ENCODE measurements around the gene TPBG.
"Not testable (repeated sequence)": the region's sequence is repeated elsewhere in the genome, so short reads cannot be mapped to it uniquely, and the experiment has no call there.

The TPBG gene

DNA sequence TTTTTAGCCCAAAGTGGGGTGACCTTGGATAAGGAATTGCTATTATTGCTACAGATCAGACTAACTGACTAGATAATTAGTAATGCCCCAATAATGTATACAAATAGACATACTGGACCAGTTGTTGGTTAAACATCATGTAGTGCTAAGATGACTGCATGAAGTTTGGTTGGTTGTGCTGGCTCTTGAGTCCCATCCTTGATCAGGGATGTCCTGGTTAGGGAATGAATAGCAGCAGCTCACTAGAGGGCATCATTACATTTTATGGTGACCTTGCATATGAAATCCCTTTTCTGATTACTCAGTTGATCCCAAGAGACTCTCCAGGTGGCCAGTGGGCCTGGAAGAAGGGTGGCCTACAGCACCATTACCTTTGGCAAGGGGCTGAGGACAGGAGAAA, 10.9 kb downstream of the TPBG start:
- DNase-seq (ENCODE audit: low read depth in 2 of 2, low spot score in 1 of 2) = no peak

DNA sequence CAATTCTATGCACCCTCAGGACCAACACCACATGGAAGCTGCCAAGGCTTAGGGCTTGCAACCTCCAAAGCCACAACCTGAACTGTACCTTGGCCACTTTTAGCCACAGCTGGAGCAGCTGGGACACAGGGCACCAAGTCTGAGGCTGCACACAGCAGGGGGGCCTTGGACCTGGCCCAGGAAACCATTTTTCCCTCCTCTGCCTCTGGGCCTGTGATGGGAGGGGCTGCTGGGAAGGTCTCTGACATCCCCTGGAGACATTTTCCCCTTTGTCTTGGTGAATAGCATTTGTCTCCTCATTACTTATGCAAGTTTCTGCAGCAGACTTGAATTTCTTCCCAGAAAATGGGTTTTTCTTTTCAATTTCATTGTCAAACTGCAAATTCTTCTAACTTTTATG, 13.0 kb downstream of the TPBG start:
- DNase-seq (ENCODE audit: low read depth in 2 of 2, low spot score in 1 of 2) = no peak

DNA sequence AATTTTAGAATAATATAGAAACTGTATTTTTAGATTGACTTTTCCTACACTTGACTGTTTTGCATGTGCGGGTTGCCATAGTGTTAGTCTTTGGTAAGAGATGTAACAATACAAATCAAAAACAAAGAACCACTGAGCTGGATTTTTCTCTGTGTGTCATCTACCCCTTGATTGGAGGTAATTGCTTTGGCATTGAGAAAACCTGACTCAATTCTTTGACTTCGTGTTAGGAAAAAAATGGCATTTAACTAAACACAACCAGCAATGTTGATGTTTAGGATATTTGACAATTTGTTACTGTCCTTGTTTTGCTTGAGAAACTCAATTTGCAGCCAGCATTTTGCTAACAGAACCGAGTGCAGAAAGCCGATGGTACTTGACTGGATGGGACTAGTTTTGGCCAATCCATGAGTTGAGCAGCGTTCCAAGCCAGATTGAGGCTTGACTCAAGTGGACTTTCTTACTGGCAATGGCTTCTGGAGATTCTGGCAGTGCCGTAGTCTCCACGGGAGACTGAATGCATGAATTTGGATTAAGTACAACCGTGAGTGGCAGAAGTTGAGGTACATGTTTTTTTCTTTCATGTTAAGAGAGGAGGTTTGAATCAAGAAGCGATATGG, 17.1 kb downstream of the TPBG start:
- no peak for DNase-seq (ENCODE audit: low read depth in 2 of 2, low spot score in 1 of 2)

DNA sequence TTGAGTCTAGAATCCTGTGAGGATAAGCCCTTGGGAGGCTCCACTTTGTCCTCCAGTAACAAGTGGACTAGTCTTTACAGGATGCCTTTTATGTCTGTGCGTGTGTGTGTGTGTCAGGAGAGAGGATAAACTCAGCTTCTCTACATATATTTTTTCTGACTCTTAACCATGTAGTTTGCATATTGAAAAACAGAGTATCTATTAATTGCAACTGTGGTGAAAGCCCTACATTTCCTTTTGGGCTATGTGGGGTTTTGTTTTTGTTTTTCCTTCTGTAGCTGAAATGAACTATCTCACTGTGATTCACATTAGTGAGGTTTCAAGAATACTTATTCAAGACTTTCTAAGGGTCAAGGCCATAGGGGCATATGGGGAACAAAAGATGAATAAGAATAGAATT, 17.7 kb downstream of the TPBG start:
- DNase-seq (ENCODE audit: low read depth in 2 of 2, low spot score in 1 of 2) = no peak

DNA sequence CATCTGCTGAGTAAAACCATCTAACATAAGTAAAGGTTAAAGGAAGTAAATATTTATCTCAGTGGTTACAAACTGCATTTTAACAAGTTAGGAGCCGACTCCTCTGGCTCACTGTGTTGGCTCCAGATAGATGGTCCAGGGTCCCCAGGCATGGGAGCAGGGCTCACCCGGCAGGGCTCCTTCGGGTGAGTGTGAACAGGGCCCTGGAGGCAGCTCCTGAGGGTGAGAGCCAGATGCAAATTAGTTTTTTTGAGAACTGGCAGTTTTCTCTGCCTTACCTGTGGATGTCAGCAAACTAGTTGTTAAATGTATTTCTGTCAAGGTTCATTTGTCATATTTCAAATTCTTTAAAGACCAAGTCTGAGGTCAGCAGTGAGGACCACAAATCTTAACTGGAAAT, 21.5 kb downstream of the TPBG start:
- no peak for DNase-seq (ENCODE audit: low read depth in 2 of 2, low spot score in 1 of 2)

DNA sequence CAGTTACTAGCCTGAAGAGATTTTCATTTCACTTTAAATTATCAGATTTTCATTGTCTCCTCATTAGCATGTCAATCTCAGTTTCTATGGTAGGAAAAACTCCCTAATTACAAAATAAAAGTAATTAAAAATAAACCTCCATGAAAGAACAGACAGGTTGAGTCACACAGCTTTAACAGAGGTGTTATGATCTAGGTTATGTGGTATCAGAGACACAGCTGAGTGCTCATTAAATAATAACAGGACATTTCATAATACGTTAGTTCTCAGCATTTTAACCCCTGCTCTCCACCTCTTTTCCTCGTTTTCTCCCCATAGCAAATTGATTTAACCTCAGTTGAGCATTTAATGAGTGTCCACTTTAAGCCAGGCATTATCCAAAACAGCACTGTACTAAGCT, 21.9 kb downstream of the TPBG start:
- DNase-seq (ENCODE audit: low read depth in 2 of 2, low spot score in 1 of 2) = no peak

DNA sequence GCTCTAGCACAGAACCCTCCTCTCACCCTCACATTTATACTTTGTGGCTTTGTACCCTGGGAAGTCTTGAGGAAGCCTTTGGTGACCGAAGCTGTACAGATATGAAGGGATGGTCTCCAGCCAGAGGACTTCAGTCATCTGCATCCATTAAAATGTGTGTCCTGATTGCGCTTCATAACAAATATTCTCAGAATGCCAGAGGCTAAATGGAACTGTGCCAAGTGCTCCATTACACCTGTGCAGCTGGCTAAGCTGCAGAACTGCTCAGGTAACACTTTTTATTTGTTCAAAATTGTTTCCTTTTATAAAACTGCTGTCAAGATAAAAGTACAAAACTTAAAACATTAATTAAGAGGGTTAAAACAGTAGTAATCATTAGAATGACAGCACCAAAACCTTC, 22.3 kb downstream of the TPBG start:
- DNase-seq (ENCODE audit: low read depth in 2 of 2, low spot score in 1 of 2) = no peak

DNA sequence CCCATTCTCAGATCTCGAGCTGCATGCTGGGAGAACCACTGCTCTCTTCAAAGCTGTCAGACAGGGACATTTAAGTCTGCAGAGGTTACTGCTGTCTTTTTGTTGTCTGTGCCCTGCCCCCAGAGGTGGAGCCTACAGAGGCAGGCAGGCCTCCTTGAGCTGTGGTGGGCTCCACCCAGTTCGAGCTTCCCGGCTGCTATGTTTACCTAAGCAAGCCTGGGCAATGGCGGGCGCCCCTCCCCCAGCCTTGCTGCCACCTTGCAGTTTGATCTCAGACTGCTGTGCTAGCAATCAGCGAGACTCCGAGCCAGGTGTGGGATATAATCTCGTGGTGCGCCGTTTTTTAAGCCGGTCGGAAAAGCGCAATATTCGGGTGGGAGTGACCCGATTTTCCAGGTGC, 31.2 kb downstream of the TPBG start:
- not testable (repeated sequence) for DNase-seq (ENCODE audit: low read depth in 2 of 2, low spot score in 1 of 2)

DNA sequence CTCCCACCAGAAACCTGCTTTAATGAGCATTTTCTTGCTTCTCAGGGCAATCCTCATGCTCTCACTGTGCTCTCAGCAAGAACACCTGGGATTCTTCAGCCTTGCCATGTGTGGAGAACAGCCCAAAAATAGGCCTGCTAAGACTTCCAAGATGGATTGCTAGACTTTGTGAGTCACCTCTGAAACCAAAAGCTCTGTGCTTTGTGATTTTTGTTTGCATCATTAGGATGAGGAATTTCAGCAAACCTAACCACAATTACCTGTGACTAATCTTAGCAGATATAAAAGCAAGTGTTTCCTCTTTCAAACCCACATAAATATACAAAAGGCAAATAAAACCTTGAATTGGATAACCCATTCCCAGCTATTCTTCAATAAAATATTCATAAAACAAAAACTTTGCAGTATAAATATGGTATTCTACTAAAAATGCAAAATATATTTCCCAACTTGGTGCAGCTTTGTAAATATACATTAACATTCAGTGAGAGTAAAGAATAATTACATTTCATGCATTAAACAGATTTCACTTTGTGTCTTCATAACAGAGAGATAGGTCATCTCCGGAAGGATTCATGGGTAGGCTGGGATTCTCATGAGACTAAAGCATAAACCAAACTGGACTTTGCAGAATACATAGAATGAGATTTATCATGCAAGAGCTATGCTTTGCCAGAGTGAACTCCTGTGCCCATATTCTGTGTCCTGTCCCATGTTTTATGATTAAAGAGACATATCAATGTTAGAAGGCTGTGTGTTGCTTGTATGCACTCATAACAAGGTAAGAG, 33.5 kb downstream of the TPBG start:
- no peak for DNase-seq (ENCODE audit: low read depth in 2 of 2, low spot score in 1 of 2)

DNA sequence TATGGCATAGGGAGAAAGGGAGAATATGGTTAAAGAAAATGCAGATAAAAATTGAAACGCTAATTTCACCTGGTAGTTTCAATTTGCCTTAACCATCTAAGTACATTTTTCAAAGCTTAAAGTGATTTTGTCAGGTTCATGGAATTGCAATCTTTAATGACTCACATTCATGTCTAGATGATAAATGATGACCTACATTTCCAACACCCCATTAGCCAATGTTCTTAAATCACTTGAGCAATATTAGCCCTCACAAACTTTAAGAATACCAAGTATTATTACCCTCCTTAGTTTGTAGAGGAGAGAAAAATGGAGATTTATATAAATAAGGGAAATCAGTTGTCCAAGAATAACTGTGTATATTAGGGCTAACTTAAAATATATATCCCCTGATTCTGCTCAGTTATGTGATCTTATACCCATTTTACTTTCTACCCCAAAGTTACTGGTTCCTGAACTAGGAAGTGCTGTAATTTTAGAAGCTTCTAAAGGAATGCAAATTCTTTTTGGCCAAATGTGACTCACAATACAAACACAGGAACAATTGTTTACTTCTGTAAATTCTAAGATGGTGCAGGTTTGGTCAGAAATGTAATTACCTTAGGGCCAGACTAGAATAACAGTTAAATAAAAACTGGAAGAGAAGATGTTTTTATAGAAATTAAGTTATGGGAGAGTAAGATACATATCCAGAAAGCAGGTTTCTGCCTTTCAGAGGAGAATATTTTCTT, 34.5 kb downstream of the TPBG start:
- no peak for DNase-seq (ENCODE audit: low read depth in 2 of 2, low spot score in 1 of 2)

DNA sequence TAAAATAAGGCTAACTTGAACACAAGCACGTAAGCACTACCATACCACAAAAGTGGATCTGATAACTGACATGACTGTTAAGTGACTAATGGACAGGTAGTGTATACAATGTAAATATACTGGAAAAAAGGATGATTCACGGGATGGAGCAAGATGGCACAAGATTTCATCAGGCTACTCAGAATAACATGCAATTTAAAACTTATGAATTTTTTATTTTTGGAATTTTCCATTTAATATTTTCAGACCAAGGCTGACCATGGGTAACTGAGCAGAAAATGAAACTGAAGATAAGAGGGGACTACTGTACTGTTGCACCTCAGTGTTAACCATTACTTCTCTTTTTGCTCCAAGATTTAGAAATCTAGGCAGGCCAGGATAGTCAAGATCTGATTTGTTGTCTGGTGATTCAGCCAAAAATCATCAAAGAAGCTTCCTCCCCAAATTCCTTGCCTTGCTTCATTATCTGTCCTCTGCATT, 45.4 kb downstream of the TPBG start:
- no peak for DNase-seq (ENCODE audit: low read depth in 2 of 2, low spot score in 1 of 2)

DNA sequence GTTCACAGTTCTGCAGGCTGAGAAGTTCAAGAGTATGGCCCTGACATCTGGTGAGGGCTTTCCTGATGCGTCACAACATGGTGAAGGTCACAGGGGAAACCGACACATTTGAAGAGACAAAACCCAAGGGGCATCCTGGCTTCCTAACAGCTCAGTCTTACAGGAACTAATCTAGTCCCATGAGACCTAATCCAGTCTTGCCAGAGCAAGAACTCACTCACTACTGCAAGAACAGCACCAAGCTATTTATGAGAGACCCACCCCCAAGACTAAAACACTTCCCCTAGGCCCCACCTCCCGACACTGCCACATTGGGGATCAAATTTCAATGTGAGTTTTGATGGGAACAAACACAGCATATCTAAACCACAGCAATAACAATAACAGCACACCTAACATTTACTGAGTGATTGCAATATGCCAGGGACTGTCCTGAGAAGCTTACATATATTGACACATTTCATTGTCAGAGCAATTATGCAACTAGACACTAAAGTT, 46.6 kb downstream of the TPBG start:
- no peak for DNase-seq (ENCODE audit: low read depth in 2 of 2, low spot score in 1 of 2)

DNA sequence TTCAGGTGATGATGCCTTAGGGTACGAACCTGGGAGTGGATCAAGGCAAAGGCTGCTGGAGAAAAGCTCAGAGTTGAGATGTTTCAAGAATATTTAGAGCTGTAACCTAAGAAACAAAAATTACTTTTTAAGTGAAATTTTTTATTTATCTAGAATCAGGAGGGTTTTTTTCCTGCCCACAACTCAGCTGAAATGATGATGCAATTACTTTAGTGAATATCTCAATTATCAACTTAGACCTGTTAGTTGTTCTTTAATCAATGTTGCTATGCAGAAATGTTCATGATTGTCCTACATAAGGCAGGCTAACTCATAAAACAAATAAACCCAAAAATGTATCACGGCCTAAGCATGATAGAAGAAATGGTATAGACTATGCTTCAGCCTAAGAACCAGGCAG, 50.3 kb downstream of the TPBG start:
- no peak for DNase-seq (ENCODE audit: low read depth in 2 of 2, low spot score in 1 of 2)

DNA sequence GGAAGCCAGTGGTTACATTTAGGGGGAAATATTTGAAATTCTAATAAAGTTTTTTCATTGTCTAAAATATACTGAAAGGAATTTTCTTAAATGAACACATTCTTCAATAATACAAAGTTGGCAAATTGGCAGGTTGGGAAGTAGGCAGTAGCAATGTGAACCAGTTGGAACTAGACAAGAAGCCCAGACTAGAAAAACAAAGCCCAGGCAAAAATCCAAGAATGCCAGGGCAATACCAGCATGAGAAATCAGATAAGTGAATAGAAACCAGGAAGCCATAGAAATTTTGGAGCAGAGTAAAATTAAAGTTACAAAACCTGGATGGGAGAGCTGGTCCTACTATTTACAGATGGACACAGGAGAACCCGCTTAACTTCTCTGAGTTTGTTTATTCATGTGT, 52.2 kb downstream of the TPBG start:
- no peak for DNase-seq (ENCODE audit: low read depth in 2 of 2, low spot score in 1 of 2)

DNA sequence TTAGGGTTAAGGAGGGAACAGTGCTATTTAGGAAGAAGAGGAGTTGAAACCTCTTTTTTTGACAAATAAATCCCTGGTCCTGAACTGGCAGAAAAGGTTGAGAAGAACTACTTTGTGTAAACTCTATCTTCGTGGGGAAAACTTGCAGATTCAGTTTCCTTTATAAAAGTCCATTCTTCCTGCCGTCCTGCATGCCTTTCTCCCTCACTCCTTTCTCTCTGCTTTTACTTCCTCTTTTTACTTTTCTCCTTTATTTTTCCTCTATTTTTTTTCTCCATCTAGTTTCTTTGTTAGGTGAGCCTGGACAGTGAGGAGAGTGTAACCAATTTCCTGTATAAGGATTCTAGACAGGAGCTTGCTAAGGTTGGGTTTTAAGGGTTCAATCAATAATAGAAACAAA, 52.7 kb downstream of the TPBG start:
- no peak for DNase-seq (ENCODE audit: low read depth in 2 of 2, low spot score in 1 of 2)

Measured in stimulated activated CD8-positive, alpha-beta memory T cell treated with anti-CD3 and anti-CD28 coated beads, Interleukin-4, amount 100 ng/mL, for 1 hour (primary cell).